Measurements from ENCODE around the gene UBE2G2.

The UBE2G2 gene

DNA sequence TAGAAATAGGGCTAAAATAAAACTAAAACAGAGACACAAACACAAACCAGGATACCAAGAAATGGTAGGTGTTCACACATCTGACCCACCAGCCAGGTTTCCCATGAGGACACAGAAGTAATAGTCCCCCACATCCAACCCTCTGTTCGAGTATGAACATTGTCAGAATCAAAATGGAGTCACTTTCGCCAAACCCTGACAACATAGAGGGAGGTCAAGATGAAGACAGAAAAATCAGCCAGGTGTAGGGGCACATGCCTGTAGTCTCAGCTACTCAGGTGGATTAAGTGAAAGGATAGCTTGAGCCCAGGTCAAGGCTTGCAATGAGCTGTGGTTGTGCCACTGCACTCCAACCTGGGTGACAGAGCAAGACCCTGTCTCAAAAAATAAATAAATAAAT lies 3.8 kb downstream of the UBE2G2 start:
- Histone ChIP-seq H3K27me3 (ENCODE audit: insufficient read depth, poor library complexity, severe bottlenecking) (no peaks in the 10 kb centered on the region), H3K4me3 (replicated peaks; ENCODE audit: insufficient read depth, low read length) (no peak overlapping the region), H3K27ac (replicated peaks) (no peak overlapping the region)
- TF ChIP-seq GABPA (IDR thresholded peaks at IDR 0.05; ENCODE audit: low read depth) (no peak), POLR2AphosphoS5 (IDR thresholded peaks at IDR 0.05; ENCODE audit: low read depth) (no peak), SPI1 (IDR thresholded peaks at IDR 0.05; ENCODE audit: borderline replicate concordance, low read depth) (no peak)
- TF ChIP-seq, protein P1, sequence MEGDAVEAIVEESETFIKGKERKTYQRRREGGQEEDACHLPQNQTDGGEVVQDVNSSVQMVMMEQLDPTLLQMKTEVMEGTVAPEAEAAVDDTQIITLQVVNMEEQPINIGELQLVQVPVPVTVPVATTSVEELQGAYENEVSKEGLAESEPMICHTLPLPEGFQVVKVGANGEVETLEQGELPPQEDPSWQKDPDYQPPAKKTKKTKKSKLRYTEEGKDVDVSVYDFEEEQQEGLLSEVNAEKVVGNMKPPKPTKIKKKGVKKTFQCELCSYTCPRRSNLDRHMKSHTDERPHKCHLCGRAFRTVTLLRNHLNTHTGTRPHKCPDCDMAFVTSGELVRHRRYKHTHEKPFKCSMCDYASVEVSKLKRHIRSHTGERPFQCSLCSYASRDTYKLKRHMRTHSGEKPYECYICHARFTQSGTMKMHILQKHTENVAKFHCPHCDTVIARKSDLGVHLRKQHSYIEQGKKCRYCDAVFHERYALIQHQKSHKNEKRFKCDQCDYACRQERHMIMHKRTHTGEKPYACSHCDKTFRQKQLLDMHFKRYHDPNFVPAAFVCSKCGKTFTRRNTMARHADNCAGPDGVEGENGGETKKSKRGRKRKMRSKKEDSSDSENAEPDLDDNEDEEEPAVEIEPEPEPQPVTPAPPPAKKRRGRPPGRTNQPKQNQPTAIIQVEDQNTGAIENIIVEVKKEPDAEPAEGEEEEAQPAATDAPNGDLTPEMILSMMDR (IDR thresholded peaks at IDR 0.05; ENCODE audit: insufficient read depth, low read length) = no peak
- TF ChIP-seq, protein P2, sequence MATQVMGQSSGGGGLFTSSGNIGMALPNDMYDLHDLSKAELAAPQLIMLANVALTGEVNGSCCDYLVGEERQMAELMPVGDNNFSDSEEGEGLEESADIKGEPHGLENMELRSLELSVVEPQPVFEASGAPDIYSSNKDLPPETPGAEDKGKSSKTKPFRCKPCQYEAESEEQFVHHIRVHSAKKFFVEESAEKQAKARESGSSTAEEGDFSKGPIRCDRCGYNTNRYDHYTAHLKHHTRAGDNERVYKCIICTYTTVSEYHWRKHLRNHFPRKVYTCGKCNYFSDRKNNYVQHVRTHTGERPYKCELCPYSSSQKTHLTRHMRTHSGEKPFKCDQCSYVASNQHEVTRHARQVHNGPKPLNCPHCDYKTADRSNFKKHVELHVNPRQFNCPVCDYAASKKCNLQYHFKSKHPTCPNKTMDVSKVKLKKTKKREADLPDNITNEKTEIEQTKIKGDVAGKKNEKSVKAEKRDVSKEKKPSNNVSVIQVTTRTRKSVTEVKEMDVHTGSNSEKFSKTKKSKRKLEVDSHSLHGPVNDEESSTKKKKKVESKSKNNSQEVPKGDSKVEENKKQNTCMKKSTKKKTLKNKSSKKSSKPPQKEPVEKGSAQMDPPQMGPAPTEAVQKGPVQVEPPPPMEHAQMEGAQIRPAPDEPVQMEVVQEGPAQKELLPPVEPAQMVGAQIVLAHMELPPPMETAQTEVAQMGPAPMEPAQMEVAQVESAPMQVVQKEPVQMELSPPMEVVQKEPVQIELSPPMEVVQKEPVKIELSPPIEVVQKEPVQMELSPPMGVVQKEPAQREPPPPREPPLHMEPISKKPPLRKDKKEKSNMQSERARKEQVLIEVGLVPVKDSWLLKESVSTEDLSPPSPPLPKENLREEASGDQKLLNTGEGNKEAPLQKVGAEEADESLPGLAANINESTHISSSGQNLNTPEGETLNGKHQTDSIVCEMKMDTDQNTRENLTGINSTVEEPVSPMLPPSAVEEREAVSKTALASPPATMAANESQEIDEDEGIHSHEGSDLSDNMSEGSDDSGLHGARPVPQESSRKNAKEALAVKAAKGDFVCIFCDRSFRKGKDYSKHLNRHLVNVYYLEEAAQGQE (IDR thresholded peaks at IDR 0.05; ENCODE audit: insufficient replicate concordance, low read depth) = no peak
- DNase-seq (ENCODE audit: low read depth in 1 of 2, low spot score in 1 of 2) = no peak

DNA sequence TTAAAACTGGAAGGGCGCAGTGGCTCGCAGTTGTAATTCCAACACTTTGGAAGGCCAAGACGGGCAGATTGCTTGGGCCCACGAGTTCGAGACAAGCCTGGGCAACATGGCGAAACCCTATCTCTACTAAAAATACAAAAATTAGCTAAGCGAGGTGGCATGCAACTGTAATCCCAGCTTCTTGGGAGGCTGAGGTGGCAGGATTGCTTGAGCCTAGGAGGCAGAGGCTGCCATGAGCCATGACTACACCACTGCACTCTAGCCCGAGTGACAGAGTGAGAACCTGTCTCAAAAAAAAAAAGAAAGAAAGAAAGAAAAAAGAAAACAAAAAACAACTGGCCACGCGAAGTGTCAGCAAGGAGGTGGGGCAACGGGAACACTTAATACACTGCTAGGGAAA lies 6.3 kb downstream of the UBE2G2 start:
- Histone ChIP-seq H3K27ac (replicated peaks) (no peak overlapping the region), H3K4me3 (replicated peaks; ENCODE audit: insufficient read depth, low read length) (no peak overlapping the region), H3K27me3 (ENCODE audit: insufficient read depth, poor library complexity, severe bottlenecking) (no peaks in the 10 kb centered on the region)
- TF ChIP-seq SPI1 (IDR thresholded peaks at IDR 0.05; ENCODE audit: borderline replicate concordance, low read depth) (no peak), POLR2AphosphoS5 (IDR thresholded peaks at IDR 0.05; ENCODE audit: low read depth) (no peak), GABPA (IDR thresholded peaks at IDR 0.05; ENCODE audit: low read depth) (no peak)
- TF ChIP-seq, protein P2 (IDR thresholded peaks at IDR 0.05; ENCODE audit: insufficient replicate concordance, low read depth) = no peak
- TF ChIP-seq, protein P1 (IDR thresholded peaks at IDR 0.05; ENCODE audit: insufficient read depth, low read length) = no peak
- DNase-seq (ENCODE audit: low read depth in 1 of 2, low spot score in 1 of 2) = no peak

DNA sequence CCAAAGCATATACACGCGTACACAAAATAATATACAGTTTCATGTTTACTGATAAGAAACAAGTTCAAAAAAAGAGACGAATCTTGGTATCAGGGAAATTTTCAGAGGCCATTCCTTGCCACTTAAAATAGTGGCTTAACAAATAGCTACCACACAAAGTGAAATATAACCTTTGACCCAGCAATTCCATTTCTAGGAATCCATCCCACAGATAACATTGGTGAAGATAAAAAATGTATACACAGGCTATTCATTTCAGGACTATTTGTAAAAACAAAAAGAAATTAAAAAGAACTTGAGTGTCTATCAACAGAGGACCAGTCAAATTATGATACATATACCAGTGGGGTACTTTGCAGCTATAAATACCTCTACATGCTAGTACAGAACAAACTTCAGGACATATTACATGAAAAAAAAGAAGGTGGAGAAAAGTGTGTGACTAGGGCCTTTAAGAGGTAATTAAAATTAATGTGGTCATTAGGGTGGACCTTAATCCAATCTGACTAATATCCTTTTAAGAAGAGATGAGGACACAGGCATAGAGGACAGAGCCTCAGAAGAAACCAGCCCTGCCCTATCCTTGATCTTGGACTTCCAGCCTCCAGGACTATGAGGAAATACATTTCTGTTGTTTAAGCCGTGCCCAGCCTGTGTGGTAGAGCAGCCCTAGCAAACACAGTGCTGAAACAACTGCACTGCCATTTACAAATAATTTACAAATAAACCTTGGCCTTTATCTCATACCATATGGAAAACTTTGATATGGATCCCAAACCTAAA lies 7.8 kb downstream of the UBE2G2 start:
- H3K27ac ChIP-seq (replicated peaks) = no peak overlapping the region
- H3K4me3 ChIP-seq (replicated peaks; ENCODE audit: insufficient read depth, low read length) = no peak overlapping the region
- DNase-seq (ENCODE audit: low read depth in 1 of 2, low spot score in 1 of 2) = no peak
- H3K27me3 ChIP-seq (ENCODE audit: insufficient read depth, poor library complexity, severe bottlenecking) = no peaks in the 10 kb centered on the region
- TF ChIP-seq POLR2AphosphoS5 (IDR thresholded peaks at IDR 0.05; ENCODE audit: low read depth) = no peak
- TF ChIP-seq, protein P2 (IDR thresholded peaks at IDR 0.05; ENCODE audit: insufficient replicate concordance, low read depth) = no peak
- TF ChIP-seq, protein P1 (IDR thresholded peaks at IDR 0.05; ENCODE audit: insufficient read depth, low read length) = no peak
- TF ChIP-seq SPI1 (IDR thresholded peaks at IDR 0.05; ENCODE audit: borderline replicate concordance, low read depth) = no peak
- TF ChIP-seq GABPA (IDR thresholded peaks at IDR 0.05; ENCODE audit: low read depth) = no peak
